Uterus (tissue), 2 donors: Measurements from ENCODE around the gene CCR5.

Experiments
- CTCF ChIP-seq, 4 experiments: fragments of 200-600 bp in 2 of 4; fragments of 450-650 bp in 2 of 4; sonication (generic) in 2 of 4; IDR thresholded peaks; one replicate each; pipeline ENCODE4 v1.5.1; 2016 to 2019; ENCODE audit warnings: antibody characterized with exemption in 4 of 4, mild to moderate bottlenecking in 2 of 4, moderate library complexity in 1 of 4
- POLR2A ChIP-seq, 2 donors: fragments of 450-650 bp; IDR thresholded peaks; one replicate each; pipeline ENCODE4 v1.6.1; 2016; ENCODE audit warnings: antibody characterized with exemption in 2 of 2, mild to moderate bottlenecking in 1 of 2, moderate library complexity in 1 of 2

GRCh38 chr3:46399098-46399497 is 28.4 kb downstream of the CCR5 start:
- TF ChIP-seq CTCF (IDR thresholded peaks at IDR 0.05), result no peak
- TF ChIP-seq POLR2A (IDR thresholded peaks at IDR 0.05), result no peak
